HFFc6 (cell line): ENCODE results near the gene GNB1L. TPM values are rescaled to one million over a fixed set of nuclear protein-coding genes. Genes with fewer than 3 reads are reported as not detected.

Experiments used
- DNase-seq: peaks from one replicate; pipeline ENCODE4 v3.0.0-alpha.2; 2018
- H3K27ac Mint-ChIP-seq: 2 replicates; pipeline ENCODE4 v1.8.0; 2020; ENCODE audit warnings: mild to moderate bottlenecking, mixed read lengths
- H3K27me3 Mint-ChIP-seq: 2 replicates; pipeline ENCODE4 v1.8.0; 2021; ENCODE audit warnings: mild to moderate bottlenecking, moderate library complexity, mixed read lengths; ENCODE audit not compliant: insufficient read depth
- H3K36me3 Mint-ChIP-seq: 2 replicates; pipeline ENCODE4 v1.8.0; 2021; ENCODE audit warnings: low read depth, mixed read lengths
- H3K4me1 Mint-ChIP-seq: 2 replicates; pipeline ENCODE4 v1.8.0; 2020; ENCODE audit warnings: low read depth, mixed read lengths
- H3K4me3 Mint-ChIP-seq: 2 replicates; pipeline ENCODE4 v1.8.0; 2020; ENCODE audit warnings: mild to moderate bottlenecking, moderate library complexity, mixed read lengths
- H3K9me3 Mint-ChIP-seq: 2 replicates; pipeline ENCODE4 v1.8.0; 2020; ENCODE audit warnings: mild to moderate bottlenecking, mixed read lengths
- total RNA-seq, 6 experiments: library from RNA; stranded (reverse); fragmentation: NEBNext Ultra II Directional; extraction: Animal tissue kit (Norgen Biotek cat#: 25700); gene quantifications; 2 replicates in 1 of 6; 3 replicates in 5 of 6; pipeline ENCODE4 v1.2.3, GENCODE V29; 2021
- TF ChIP-seq, protein P1 (sequence below): fragments of 200-600 bp; sonication (generic); IDR thresholded peaks from 2 replicates; pipeline ENCODE4 v1.5.0; 2021; ENCODE audit warnings: antibody characterized with exemption, mild to moderate bottlenecking

Gene GNB1L
- total RNA-seq, 6 experiments from 2014 or later = 6.6 to 9.6 (median 7.6) TPM

DNA sequence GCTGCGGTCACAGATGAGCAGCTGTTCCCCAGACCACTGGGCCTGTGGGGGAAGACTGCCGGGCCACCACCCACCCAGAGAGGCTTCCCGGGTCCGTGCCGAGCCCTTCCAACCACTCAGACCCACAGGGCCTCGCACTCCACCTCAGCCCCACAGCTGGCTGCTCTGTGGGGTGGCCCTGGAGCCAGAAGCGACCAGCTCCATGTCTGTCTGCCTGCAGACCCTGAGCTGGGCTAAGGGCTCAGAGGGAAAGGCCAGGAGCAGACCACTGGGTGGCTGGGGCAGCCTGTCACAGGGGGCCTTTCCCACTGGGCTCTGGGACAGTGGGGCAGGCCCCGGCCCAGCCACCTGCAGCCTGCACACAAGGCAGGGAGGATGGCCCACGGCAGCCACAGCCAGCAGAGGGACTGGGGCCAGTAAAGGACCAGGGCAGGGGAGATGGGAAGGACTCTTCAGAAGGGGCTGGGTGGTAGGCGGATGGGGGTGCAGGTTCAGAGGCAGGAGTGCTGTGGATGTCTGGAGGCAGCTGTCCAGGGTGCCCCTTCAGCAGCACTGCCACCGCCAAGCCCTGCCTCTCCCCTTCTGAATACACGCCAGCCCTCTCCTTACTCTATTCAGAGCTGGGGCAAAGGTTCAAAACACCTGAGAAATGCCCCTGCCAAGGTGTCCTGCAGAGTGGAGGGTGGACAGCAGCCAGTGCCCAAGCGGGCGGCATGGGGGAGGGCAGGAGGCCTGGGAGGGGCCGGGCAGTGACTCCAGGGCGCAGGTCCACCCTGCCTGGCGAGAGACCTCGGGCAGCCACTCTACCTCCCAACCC is 32.2 kb downstream of the GNB1L start:
- TF ChIP-seq, protein P1, sequence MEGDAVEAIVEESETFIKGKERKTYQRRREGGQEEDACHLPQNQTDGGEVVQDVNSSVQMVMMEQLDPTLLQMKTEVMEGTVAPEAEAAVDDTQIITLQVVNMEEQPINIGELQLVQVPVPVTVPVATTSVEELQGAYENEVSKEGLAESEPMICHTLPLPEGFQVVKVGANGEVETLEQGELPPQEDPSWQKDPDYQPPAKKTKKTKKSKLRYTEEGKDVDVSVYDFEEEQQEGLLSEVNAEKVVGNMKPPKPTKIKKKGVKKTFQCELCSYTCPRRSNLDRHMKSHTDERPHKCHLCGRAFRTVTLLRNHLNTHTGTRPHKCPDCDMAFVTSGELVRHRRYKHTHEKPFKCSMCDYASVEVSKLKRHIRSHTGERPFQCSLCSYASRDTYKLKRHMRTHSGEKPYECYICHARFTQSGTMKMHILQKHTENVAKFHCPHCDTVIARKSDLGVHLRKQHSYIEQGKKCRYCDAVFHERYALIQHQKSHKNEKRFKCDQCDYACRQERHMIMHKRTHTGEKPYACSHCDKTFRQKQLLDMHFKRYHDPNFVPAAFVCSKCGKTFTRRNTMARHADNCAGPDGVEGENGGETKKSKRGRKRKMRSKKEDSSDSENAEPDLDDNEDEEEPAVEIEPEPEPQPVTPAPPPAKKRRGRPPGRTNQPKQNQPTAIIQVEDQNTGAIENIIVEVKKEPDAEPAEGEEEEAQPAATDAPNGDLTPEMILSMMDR = no peak
- DNase-seq = no peak
- Mint-ChIP-seq H3K27ac (no peak overlapping the region), H3K9me3 (no peaks in the 10 kb centered on the region), H3K27me3 (peaks cover 2% of the 10 kb centered on the region; the same call in 1 of the 2 replicates), H3K36me3 (no peaks in the 10 kb centered on the region), H3K4me3 (no peak overlapping the region), H3K4me1 (no peaks in the 10 kb centered on the region)

DNA sequence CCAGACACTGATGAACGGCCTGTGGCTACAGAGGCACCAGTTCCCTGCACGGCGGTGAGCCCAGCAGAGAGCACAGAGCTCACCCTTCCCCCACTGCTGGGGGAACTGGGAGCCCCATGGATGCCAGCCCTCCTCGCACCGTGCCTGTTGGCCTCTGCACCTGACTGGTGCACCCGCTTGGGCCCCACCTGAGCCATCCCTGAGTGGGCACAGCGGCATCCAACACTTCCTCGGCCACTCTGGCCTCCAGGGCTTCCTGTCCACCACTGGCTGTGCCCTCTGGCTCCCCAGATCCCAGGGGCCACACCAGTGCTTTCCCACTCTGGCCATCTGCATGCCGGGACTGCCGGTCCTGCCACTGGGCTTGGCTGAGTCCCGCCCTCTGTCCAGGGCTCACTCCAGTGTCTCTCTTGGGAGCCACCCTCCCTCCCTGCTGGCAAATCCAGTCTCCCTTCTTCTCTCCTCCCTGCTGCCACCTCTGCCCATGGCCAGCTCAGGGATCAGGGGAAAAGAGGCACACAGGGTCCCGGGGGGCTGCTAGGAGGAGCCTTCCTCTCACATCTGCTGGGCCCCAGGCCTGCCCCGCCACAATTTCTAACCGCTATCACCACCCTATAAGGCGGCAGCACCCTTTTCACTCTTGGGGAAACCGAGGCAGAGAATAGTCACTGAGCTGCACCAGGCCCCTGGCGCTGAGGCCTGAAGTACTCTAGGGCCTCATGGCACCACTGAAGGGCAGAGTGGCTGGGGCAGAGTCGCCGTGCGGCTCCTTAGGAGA is 33.0 kb downstream of the GNB1L start:
- no peak overlapping the region for H3K27ac Mint-ChIP-seq
- no peaks in the 10 kb centered on the region for H3K4me1 Mint-ChIP-seq
- peaks cover 2% of the 10 kb centered on the region; the same call in 1 of the 2 replicates for H3K27me3 Mint-ChIP-seq
- TF ChIP-seq, protein P1 = no peak
- no peak overlapping the region for H3K4me3 Mint-ChIP-seq
- no peaks in the 10 kb centered on the region for H3K36me3 Mint-ChIP-seq
- H3K9me3 Mint-ChIP-seq = no peaks in the 10 kb centered on the region
- DNase-seq = no peak

DNA sequence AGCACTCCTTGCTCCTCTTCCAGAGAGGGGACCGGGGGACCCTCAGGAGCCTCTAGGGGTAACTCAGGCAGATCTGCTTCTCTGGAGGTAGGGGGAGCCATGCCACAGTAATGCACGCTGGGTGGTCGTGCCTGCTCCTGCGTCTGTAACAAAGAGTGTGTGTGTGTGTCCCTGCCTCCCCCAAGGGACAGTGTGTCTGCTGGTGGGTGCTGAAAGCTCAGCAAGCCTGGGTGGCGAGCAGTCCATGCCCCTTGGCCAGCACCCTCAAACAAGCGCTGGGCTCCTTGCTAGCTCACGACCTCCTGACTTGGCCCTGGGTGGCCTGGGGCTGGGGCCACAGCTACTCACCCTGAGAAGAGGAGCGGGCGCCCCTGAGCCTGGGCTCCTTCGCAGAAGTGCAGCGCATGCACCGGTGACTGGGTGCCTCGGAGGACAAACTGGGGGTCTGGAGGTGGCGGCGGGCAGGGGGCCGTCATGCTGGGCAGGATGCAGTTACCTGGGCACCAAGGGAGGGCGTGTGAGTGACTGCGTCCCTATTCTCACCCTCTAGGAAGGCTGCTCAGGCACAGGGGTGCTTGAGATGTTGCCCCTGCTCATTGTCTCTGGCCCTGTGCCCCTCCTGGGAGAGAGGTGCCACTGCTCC is 33.7 kb downstream of the GNB1L start:
- H3K4me1 Mint-ChIP-seq = no peaks in the 10 kb centered on the region
- DNase-seq = no peak
- no peak overlapping the region for H3K27ac Mint-ChIP-seq
- H3K9me3 Mint-ChIP-seq = no peaks in the 10 kb centered on the region
- no peak overlapping the region for H3K4me3 Mint-ChIP-seq
- H3K36me3 Mint-ChIP-seq = no peaks in the 10 kb centered on the region
- no peaks in the 10 kb centered on the region for H3K27me3 Mint-ChIP-seq
- TF ChIP-seq, protein P1 = no peak; the same call in 1 of the 2 replicates

GRCh38 chr22:19819911-19820879 is 34.5 kb downstream of the GNB1L start:
- DNase-seq = no peak
- Mint-ChIP-seq H3K27ac (no peak overlapping the region), H3K4me3 (no peak overlapping the region), H3K9me3 (no peaks in the 10 kb centered on the region), H3K27me3 (no peaks in the 10 kb centered on the region), H3K4me1 (no peaks in the 10 kb centered on the region), H3K36me3 (no peaks in the 10 kb centered on the region)
- TF ChIP-seq, protein P1 = no peak
